ENCODE results near the gene DCLK2. TPM values are rescaled to one million over a fixed set of nuclear protein-coding genes. Genes with fewer than 3 reads are reported as not detected.
"Not testable (repeated sequence)": the region's sequence is repeated elsewhere in the genome, so short reads cannot be mapped to it uniquely, and the experiment has no call there.

The DCLK2 gene
- total RNA-seq, 6 experiments from 2014 or later, result 0.35 to 1.8 (median 0.68) TPM

DNA sequence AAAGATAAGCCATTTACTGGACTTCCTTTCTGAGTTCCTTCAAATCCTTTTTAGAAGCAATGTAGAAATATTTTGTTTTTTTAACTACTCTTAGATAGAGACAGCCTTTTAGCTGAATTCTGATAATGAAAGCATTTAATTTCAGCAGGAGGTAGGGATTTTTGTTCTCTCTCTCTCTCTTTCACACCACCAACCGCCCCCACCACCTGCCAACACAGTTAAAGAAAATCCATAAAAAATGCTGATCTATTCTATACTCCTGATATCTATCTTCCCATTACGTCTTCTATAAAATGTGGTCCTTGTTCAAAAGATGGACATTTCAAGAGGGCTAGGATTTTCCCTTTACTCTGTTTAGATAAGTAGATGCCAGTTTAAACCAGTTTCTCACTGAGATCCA lies 104.5 kb downstream of the DCLK2 start:
- no peaks in the 10 kb centered on the region for H3K36me3 ChIP-seq
- WGBS (ENCODE audit: insufficient coverage, low coverage, low lambda C conversion rate, missing lambda C conversion rate), result 47% methylated on average over 2 of the region's 2 CpGs

DNA sequence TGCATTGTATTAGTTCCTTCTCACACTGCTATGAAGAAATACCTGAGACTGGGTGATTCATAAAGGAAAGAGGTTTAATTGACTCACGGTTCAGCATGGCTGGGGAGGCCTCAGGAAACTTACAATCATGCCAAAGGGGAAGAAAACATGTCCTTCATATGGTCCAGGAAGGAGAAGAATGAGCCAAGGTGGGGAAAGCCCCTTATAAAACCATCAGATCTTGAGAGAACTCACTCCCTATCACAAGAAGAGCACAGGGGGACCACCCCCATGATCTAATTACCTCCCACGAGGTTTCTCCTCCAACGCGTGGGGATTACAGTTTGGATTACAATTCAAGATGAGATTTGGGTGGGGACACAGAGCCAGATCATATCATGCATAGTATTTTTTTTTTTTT lies 106.8 kb downstream of the DCLK2 start:
- H3K4me3 ChIP-seq; H3K36me3 ChIP-seq; H3K27me3 ChIP-seq; intact Hi-C loops (cut with DNase I); H3K27ac ChIP-seq; ATAC-seq; DNase-seq; H3K4me1 ChIP-seq; H3K9me3 ChIP-seq: not testable (repeated sequence)
- WGBS (ENCODE audit: insufficient coverage, low coverage, low lambda C conversion rate, missing lambda C conversion rate), result 53% methylated on average over 2 of the region's 4 CpGs

More for the DNA sequence above, 104.5 kb downstream of the DCLK2 start:
- ATAC-seq, result no peak
- H3K27me3 ChIP-seq, result no peaks in the 10 kb centered on the region
- H3K9me3 ChIP-seq, result no peaks in the 10 kb centered on the region
- H3K4me1 ChIP-seq, result no peaks in the 10 kb centered on the region
- H3K27ac ChIP-seq, result no peak overlapping the region
- no peak overlapping the region for H3K4me3 ChIP-seq
- DNase-seq, result no peak
- intact Hi-C loops (cut with DNase I), result no loop called here
- TF ChIP-seq, protein P1, sequence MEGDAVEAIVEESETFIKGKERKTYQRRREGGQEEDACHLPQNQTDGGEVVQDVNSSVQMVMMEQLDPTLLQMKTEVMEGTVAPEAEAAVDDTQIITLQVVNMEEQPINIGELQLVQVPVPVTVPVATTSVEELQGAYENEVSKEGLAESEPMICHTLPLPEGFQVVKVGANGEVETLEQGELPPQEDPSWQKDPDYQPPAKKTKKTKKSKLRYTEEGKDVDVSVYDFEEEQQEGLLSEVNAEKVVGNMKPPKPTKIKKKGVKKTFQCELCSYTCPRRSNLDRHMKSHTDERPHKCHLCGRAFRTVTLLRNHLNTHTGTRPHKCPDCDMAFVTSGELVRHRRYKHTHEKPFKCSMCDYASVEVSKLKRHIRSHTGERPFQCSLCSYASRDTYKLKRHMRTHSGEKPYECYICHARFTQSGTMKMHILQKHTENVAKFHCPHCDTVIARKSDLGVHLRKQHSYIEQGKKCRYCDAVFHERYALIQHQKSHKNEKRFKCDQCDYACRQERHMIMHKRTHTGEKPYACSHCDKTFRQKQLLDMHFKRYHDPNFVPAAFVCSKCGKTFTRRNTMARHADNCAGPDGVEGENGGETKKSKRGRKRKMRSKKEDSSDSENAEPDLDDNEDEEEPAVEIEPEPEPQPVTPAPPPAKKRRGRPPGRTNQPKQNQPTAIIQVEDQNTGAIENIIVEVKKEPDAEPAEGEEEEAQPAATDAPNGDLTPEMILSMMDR (IDR thresholded peaks at IDR 0.05), result no peak
- no peak for TF ChIP-seq POLR2A (IDR thresholded peaks at IDR 0.05)

DNA sequence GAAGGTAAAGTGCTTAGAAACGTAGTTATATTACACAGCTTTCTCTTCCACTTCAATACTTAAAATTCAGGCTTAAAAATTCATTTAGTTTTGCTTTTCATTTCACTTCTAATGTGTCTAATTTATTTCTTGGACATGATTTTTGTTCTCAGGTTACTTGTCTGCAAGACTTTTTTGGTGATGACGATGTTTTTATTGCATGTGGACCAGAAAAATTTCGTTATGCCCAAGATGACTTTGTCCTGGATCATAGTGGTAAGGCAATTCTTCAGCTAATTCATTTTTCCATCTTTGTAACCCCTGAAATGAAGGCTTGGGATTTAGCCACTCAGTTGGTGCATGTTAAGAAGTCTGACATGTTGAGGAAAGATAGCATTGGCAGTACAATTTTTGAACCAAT lies 114.7 kb downstream of the DCLK2 start:
- intact Hi-C loops (cut with DNase I), result no loop called here
- Histone ChIP-seq H3K9me3 (no peaks in the 10 kb centered on the region), H3K36me3 (no peaks in the 10 kb centered on the region), H3K27ac (no peak overlapping the region), H3K4me3 (no peak overlapping the region), H3K27me3 (no peaks in the 10 kb centered on the region), H3K4me1 (no peaks in the 10 kb centered on the region)
- no peak for ATAC-seq
- DNase-seq, result no peak
- 44% methylated on average over 3 of the region's 3 CpGs for WGBS (ENCODE audit: insufficient coverage, low coverage, low lambda C conversion rate, missing lambda C conversion rate)
- TF ChIP-seq, protein P1 (IDR thresholded peaks at IDR 0.05), result no peak
- TF ChIP-seq POLR2A (IDR thresholded peaks at IDR 0.05), result no peak

DNA sequence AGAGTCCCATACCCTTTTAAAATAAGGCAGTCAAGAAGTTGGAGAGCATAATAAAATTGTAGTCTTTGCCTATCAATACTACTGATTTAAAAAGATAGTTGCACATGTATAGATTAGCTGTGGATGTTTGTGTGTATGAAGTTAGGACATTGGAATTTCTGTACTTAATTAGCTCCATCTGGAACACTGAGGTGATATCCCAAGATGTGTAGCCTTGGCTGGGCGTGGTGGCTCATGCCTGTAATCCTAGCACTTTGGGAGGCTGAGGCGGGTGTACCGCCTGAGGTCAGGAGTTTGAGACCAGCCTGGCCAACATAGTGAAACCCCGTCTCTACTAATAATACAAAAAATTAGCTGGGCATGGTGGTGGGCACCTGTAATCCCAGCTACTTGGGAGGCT lies 119.0 kb downstream of the DCLK2 start:
- ATAC-seq; H3K36me3 ChIP-seq; DNase-seq; H3K4me1 ChIP-seq; H3K27me3 ChIP-seq; H3K27ac ChIP-seq; intact Hi-C loops (cut with DNase I); H3K4me3 ChIP-seq; H3K9me3 ChIP-seq: not testable (repeated sequence)
- 100% methylated on average over 1 of the region's 4 CpGs for WGBS (ENCODE audit: insufficient coverage, low coverage, low lambda C conversion rate, missing lambda C conversion rate)

DNA sequence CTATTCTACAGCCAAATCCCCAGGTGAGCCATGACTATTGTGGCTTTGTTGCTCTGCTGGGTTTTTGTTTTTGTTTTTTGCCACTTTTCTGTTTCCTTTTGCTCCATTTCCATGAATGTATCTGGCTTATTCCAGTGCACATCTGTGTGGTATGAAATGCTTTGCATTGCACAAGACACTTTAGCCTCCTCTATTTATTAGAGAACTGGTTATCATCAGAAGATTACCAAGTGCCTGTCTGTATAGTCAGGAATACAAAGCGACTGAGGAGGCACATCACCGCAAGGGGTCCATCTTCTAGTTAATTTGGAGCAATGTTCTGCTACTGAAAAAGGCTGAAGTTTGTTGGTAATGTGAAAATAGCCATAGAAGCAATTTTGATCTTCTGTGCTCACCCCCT lies 120.8 kb downstream of the DCLK2 start:
- Histone ChIP-seq H3K4me3 (no peak overlapping the region), H3K4me1 (no peaks in the 10 kb centered on the region), H3K27me3 (no peaks in the 10 kb centered on the region), H3K9me3 (no peaks in the 10 kb centered on the region), H3K27ac (no peak overlapping the region), H3K36me3 (no peaks in the 10 kb centered on the region)
- 75% methylated on average over 2 of the region's 2 CpGs for whole genome bisulfite sequencing (ENCODE audit: insufficient coverage, low coverage, low lambda C conversion rate, missing lambda C conversion rate)
- TF ChIP-seq, protein P1 (IDR thresholded peaks at IDR 0.05), result no peak
- TF ChIP-seq POLR2A (IDR thresholded peaks at IDR 0.05), result no peak
- DNase-seq (no peak), ATAC-seq (no peak)
- intact Hi-C loops (cut with DNase I), result no loop called here

DNA sequence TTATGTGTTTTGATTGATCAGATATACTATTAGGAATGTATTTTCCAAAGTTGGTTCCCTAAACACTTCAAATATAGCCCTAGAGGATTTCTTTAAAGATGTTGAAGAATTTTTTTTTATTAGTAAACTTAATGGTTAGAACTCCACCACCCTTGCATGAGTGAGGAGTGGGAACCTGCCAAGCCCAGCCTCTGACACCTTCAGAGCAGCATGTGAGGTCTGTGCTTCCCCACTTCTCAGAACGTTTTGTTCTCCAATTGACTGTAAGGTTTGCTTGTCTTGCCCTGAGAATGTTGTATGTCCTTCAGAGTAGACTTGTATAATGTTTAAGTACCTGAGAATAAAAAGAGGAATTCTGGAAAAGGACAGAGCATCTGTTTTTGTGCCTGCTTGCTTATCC lies 126.8 kb downstream of the DCLK2 start:
- H3K9me3 ChIP-seq, result no peaks in the 10 kb centered on the region
- ATAC-seq (no peak), DNase-seq (no peak)
- no peaks in the 10 kb centered on the region for H3K27me3 ChIP-seq
- H3K4me1 ChIP-seq, result no peaks in the 10 kb centered on the region
- no peaks in the 10 kb centered on the region for H3K36me3 ChIP-seq
- H3K27ac ChIP-seq, result no peak overlapping the region
- TF ChIP-seq, protein P1 (IDR thresholded peaks at IDR 0.05), result no peak
- TF ChIP-seq POLR2A (IDR thresholded peaks at IDR 0.05), result no peak
- no peak overlapping the region for H3K4me3 ChIP-seq
- 36% methylated on average over 1 of the region's 1 CpG for WGBS (ENCODE audit: insufficient coverage, low coverage, low lambda C conversion rate, missing lambda C conversion rate)
- intact Hi-C loops (cut with DNase I), result loop anchor here in 1 of 2 donors (10.0 kb wide), 1 partner anchor 200 kb away; no protein-coding TSS in a partner anchor

All from right lobe of liver (tissue), 6 donors.